ENCODE measurements around the gene TEAD3.

DNA sequence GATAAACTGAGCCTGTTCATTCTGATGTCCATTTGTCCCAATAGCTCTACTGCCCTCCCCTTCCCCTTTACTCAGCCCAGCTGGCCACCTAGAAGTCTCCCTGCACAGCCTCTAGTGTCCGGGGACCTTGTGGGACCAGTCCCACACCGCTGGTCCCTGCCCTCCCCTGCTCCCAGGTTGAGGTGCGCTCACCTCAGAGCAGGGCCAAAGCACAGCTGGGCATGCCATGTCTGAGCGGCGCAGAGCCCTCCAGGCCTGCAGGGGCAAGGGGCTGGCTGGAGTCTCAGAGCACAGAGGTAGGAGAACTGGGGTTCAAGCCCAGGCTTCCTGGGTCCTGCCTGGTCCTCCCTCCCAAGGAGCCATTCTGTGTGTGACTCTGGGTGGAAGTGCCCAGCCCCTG is 69.4 kb downstream of the TEAD3 start:
- TF ChIP-seq CTCF (IDR thresholded peaks at IDR 0.05) (no peak), POLR2A (IDR thresholded peaks at IDR 0.05) (no peak)

All from right lobe of liver (tissue), 4 donors.